Pancreas (tissue), 10 donors: ENCODE data around the gene SCN9A. TPM values are rescaled to one million over a fixed set of nuclear protein-coding genes. Genes with fewer than 3 reads are reported as not detected.

Experiments used
- ATAC-seq, 4 donors: fragments of 200-7000 bp; cut with Tn5 transposase; one replicate each; pipeline versions ENCODE4 v1.8.0 to v1.9.1; 2020; ENCODE audit warnings: mild to moderate bottlenecking in 4 of 4, moderate library complexity in 4 of 4
- DNase-seq, 6 donors: peaks; one replicate each; pipeline ENCODE4 v3.0.0-alpha.2; 2020
- FAIRE-seq: peaks from 2 replicates; lab custom pipeline; 2012; peaks lifted over from hg19 to GRCh38; lab: Jason Lieb, UNC
- H3K27ac ChIP-seq, 4 donors: fragments of 200-600 bp; sonication (generic); 1 replicate in 3 of 4; 2 replicates in 1 of 4; pipeline versions ENCODE4 v1.5.0 to v1.8.0; 2020
- H3K27me3 ChIP-seq, 4 donors: fragments of 200-600 bp; one replicate each; pipeline ENCODE4 v1.8.0; 2021
- H3K36me3 ChIP-seq, 3 donors: fragments of 200-600 bp; sonication (generic) in 1 of 3; one replicate each; pipeline versions ENCODE4 v1.5.0 to v1.8.0; 2020 to 2021
- H3K4me1 ChIP-seq, 3 donors: fragments of 200-600 bp; one replicate each; pipeline ENCODE4 v1.8.0; 2021
- H3K4me3 ChIP-seq, 4 donors: fragments of 200-600 bp; sonication (generic) in 2 of 4; one replicate each; pipeline versions ENCODE4 v1.5.0 to v1.8.0; 2020 to 2021
- H3K9me3 ChIP-seq, 4 donors: fragments of 200-600 bp; one replicate each; pipeline ENCODE4 v1.8.0; 2021
- CTCF ChIP-seq, 4 donors: fragments of 200-600 bp; sonication (generic) in 3 of 4; IDR thresholded peaks; one replicate each; pipeline versions ENCODE4 v1.5.0 to v1.8.0; 2021; ENCODE audit warnings: antibody characterized with exemption in 4 of 4
- WGBS, 2 donors: extraction: QIAGEN DNeasy Blood & Tissue Kit; methylation state at CpG; one replicate each; pipeline ENCODE4 v1.1.7; 2013; 5-methylcytosine and 5-hydroxymethylcytosine counted together
- intact Hi-C, 3 donors: fragments of 100-400 bp; cut with DNase I; formaldehyde crosslinking; loops; one replicate each; pipeline versions ENCODE4 v1.11.1 to v1.14.2; 2022
- polyA plus RNA-seq, 2 donors: library from polyadenylated mRNA; stranded (reverse); fragments of 200-250 nt; gene quantifications; one replicate each; pipeline ENCODE4 v1.2.3, GENCODE V29; 2013
- total RNA-seq, 6 donors: library from RNA; stranded (reverse); fragmentation: NEBNext Ultra II Directional in 4 of 6; extraction: Animal tissue kit (Norgen Biotek cat#: 25700) in 4 of 6; gene quantifications; one replicate each; pipeline versions ENCODE4 v1.2.1 to v1.2.4, GENCODE V29; 2021 to 2023
- donor health status: healthy with polysubstance abuse.
- donor health status: DM: no; HTN: no; CAD: no; lungs with moderate emphysema.
- donor health status: DM: no; HTN: no; CAD: no.
- donor health status: control.
- donor health status: control.
- donor health status: Bipolar disorder and iron deficiency.
- donor health status: DM: yes; HTN: yes; CAD: no.
- donor health status: DM: no; HTN: no; CAD: no.
- donor health status: DM: no; HTN: no; CAD: no.
- donor health status: DM: yes; HTN: yes; CAD: no.

The SCN9A gene
- total and polyA plus RNA-seq, 8 donors, result 1.6 to 20.5 (median 3.1) TPM

- WGBS, 2 donors, result 51 to 77% methylated on average over 3 of the region's 3 CpGs
- Histone ChIP-seq H3K9me3 (no peaks in the 10 kb centered on the region), H3K27me3 (no peaks in the 10 kb centered on the region), H3K4me3 (no peak overlapping the region), H3K27ac (no peak overlapping the region), H3K4me1 (no peaks in the 10 kb centered on the region), H3K36me3 (no peaks in the 10 kb centered on the region)
- ATAC-seq (no peak), DNase-seq (no peak), FAIRE-seq (no peak)
- no peak for TF ChIP-seq CTCF (IDR thresholded peaks at IDR 0.05)
- intact Hi-C loops, result no loop called here
These were observed 30.6 kb upstream of the SCN9A start for GRCh38 chr2:166406374-166406773.

GRCh38 chr2:166405569-166405926, 29.8 kb upstream of the SCN9A start:
- no peak for ATAC-seq
- Histone ChIP-seq H3K4me1 (no peaks in the 10 kb centered on the region), H3K27me3 (no peaks in the 10 kb centered on the region), H3K4me3 (no peak overlapping the region), H3K27ac (no peak overlapping the region), H3K9me3 (no peaks in the 10 kb centered on the region), H3K36me3 (no peaks in the 10 kb centered on the region)
- no peak for FAIRE-seq
- WGBS, 2 donors, result 75 to 81% methylated on average over 6 of the region's 6 CpGs
- intact Hi-C loops, result no loop called here
- no peak for TF ChIP-seq CTCF (IDR thresholded peaks at IDR 0.05)
- DNase-seq, result no peak

DNA sequence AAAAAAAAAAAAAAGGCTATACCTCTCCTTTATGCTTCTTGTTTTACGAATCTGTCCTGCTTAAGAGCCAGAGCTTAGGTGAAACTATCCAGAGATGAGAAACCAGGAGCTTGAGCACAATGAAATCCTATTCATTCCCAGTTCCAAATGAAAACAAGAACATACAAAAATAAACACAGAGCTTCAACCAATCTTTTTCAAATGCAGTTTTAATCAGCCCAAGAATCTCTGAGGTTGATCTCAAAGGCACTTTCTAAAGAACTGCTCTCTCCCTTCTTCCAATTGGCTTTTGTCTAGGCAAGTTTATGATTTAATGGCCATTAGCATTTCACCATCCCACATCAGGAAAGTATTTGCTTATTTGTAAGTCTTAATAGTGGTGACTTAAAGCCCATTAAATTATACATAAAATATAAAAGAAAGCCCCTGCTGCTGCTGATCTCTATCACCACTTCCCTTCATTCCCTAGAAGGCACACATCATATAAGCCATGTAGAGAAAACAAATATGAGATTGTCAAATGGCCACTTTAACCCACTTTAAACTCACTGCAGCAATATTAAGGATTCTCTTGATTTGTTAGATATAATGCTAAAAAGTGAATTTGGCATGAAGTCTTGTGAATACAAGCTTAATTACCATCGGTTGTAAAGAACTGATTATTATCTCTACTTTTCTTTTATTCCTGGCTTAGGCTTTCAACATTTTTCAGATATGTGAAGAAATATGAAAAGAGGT, 29.3 kb upstream of the SCN9A start:
- Histone ChIP-seq H3K9me3 (no peaks in the 10 kb centered on the region), H3K4me3 (no peak overlapping the region), H3K36me3 (no peaks in the 10 kb centered on the region), H3K4me1 (no peaks in the 10 kb centered on the region), H3K27ac (no peak overlapping the region), H3K27me3 (no peaks in the 10 kb centered on the region)
- DNase-seq (no peak), ATAC-seq (no peak), FAIRE-seq (no peak)
- no peak for TF ChIP-seq CTCF (IDR thresholded peaks at IDR 0.05)
- WGBS, 2 donors, result 51 to 70% methylated on average over 2 of the region's 2 CpGs
- intact Hi-C loops, result no loop called here

DNA sequence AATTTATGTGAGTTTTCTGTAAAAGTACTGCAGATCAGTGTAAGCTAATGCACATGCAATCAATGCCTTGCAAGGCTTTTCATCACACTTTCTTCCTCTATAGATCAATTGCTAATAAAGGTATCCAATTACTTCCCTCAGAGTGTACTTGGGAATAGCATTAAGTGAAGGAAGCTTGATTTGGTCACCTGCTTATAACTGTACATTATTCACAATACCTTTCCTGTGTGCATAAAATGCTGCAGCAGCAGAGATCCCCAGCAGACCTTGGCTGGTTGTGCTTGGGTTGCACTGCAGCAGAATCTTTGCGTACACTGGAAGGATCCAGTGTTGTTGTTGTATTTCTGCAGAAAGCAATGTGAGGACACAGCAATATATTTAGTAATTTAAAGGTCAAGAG, 18.5 kb upstream of the SCN9A start:
- Histone ChIP-seq H3K9me3 (no peaks in the 10 kb centered on the region), H3K27ac (no peak overlapping the region), H3K27me3 (no peaks in the 10 kb centered on the region), H3K36me3 (no peaks in the 10 kb centered on the region), H3K4me1 (no peaks in the 10 kb centered on the region), H3K4me3 (no peak overlapping the region)
- TF ChIP-seq CTCF (IDR thresholded peaks at IDR 0.05), result no peak
- ATAC-seq (no peak), DNase-seq (no peak), FAIRE-seq (no peak)
- intact Hi-C loops, result no loop called here
- 90 to 91% methylated on average over 1 of the region's 1 CpG for WGBS, 2 donors

DNA sequence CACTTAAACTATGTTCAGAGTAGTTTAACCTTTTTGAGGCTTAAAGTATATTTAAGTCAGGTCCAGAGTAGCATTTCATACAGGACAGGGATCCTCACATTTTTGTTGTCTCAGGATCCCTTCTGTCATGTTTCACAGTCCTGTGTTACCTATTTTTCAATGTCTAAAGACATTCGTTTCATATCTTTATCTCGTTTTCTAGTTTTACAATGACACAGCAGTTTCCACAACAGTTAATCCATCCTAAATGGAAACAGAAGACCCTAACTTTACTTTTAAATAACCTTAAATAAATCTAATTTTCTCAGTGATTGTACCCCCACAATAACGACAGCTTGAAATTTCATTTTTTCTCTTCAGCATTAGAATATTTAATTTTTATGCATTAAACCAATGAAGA, 17.3 kb upstream of the SCN9A start:
- Histone ChIP-seq H3K36me3 (no peaks in the 10 kb centered on the region), H3K27me3 (no peaks in the 10 kb centered on the region), H3K4me3 (no peak overlapping the region), H3K27ac (no peak overlapping the region), H3K9me3 (no peaks in the 10 kb centered on the region), H3K4me1 (no peaks in the 10 kb centered on the region)
- ATAC-seq (no peak), FAIRE-seq (no peak), DNase-seq (no peak)
- intact Hi-C loops, result no loop called here
- TF ChIP-seq CTCF (IDR thresholded peaks at IDR 0.05), result no peak
- 43 to 58% methylated on average over 3 of the region's 3 CpGs for WGBS, 2 donors
